ENCODE results near the gene CYCS. TPM values are rescaled to one million over a fixed set of nuclear protein-coding genes. Genes with fewer than 3 reads are reported as not detected.
A peak's percentile ranks its signal among the peaks of the same experiment; 100 is the strongest.

Gene CYCS
- total RNA-seq, 2 experiments from 2014 or later: 126 to 131 TPM

DNA sequence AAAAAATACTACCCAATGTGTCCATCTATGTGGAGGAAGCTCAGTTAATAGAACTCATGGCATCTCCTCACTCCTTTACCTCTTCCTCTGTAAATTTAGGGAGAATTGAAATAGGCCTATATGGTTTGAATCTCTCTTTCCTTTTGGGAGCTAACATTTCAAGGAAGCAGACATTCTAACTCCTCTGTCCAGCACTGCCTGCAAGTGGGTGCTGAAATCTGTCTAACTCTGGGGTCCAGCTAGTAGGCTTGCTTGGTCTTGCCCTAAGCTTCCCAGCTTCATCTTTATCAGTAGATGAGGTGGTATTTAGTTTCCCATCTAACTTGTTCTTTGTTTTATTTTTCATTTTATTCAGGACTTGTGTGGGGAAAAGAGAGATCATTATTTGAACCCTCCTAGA, 23.2 kb downstream of the CYCS start:
- Mint-ChIP-seq H3K4me3 (no peak overlapping the region), H3K4me1 (ENCODE audit: low read depth) (no peaks in the 10 kb centered on the region), H3K36me3 (ENCODE audit: low read depth) (no peaks in the 10 kb centered on the region), H3K27me3 (peaks cover 7% of the 10 kb centered on the region), H3K27ac (no peak overlapping the region), H3K9me3 (no peaks in the 10 kb centered on the region)
- no peak overlapping the region for H3K27ac ChIP-seq (ENCODE audit: low read depth in 1 of 2, low read length in 2 of 2)
- ATAC-seq (ENCODE audit: poor library complexity) (no peak), DNase-seq (no peak)
- H3K4me1 ChIP-seq (ENCODE audit: insufficient read depth, low read length): no peaks in the 10 kb centered on the region
- no peaks in the 10 kb centered on the region for H3K27me3 ChIP-seq (ENCODE audit: control insufficient read depth in 1 of 2, insufficient read depth in 2 of 2, low read length in 2 of 2)
- ChIA-PET CTCF (interaction anchor here (1.3 kb wide), 1 partner anchor 9 kb away, joined by 4 read pairs; no protein-coding TSS in a partner anchor), POLR2A (no interaction called here)
- no peaks in the 10 kb centered on the region for H3K9me3 ChIP-seq (ENCODE audit: control insufficient read depth in 1 of 2, insufficient read depth in 1 of 2, low read length in 2 of 2)
- no peaks in the 10 kb centered on the region for H3K36me3 ChIP-seq (ENCODE audit: insufficient read depth, low read length)
- no peak overlapping the region for H3K4me3 ChIP-seq (ENCODE audit: low read length)
- intact Hi-C loops (cut with DNase I, micrococcal nuclease): no loop called here
- TF ChIP-seq, protein P1, sequence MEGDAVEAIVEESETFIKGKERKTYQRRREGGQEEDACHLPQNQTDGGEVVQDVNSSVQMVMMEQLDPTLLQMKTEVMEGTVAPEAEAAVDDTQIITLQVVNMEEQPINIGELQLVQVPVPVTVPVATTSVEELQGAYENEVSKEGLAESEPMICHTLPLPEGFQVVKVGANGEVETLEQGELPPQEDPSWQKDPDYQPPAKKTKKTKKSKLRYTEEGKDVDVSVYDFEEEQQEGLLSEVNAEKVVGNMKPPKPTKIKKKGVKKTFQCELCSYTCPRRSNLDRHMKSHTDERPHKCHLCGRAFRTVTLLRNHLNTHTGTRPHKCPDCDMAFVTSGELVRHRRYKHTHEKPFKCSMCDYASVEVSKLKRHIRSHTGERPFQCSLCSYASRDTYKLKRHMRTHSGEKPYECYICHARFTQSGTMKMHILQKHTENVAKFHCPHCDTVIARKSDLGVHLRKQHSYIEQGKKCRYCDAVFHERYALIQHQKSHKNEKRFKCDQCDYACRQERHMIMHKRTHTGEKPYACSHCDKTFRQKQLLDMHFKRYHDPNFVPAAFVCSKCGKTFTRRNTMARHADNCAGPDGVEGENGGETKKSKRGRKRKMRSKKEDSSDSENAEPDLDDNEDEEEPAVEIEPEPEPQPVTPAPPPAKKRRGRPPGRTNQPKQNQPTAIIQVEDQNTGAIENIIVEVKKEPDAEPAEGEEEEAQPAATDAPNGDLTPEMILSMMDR (IDR thresholded peaks at IDR 0.05): no peak

DNA sequence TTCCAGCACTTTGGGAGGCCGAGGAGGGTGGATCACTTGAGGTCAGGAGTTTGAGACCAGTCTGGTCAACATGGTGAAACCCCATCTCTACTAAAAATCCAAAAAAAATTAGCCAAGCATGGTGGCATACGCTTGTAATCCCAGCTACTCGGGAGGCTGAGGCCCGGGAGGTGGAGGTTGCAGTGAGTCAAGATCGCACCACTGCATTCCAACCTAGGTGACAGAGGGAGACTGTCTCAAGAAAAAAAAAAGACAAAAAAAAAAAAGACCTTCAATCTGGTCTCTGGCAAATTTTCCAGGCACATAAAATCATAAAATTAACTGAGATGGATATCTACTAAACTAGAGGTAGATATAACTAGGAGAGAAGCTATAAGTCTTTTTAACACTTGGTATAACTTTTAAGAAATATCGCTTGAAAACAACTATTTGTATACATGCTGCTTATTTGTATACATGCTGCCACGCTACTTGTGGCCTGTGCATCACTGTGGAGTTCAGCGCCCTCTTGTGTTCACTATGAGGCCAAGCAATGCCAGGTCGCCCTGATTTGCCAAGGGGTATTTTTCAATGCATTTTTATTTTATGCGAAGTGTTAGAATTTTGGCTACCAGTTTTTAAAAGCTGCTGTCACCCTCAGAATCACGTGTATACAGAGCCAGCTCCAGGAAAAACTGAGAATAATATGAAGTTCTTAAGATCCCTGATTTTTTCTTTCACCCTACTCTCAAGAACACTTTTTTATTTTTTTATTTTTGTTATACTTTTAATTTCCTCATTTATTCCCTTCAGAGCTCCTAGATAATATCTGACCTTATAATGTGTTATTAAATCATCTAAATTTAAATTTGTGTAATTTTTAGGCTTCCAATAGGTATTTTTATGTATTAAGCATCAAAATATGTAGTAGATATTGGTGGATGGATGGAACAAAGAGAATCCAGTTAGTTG, 26.7 kb downstream of the CYCS start:
- Mint-ChIP-seq H3K27me3 (peaks cover 1% of the 10 kb centered on the region), H3K4me1 (ENCODE audit: low read depth) (peaks cover 9% of the 10 kb centered on the region), H3K9me3 (no peaks in the 10 kb centered on the region), H3K4me3 (no peak overlapping the region), H3K27ac (no peak overlapping the region), H3K36me3 (ENCODE audit: low read depth) (no peaks in the 10 kb centered on the region)
- ChIA-PET CTCF (interaction anchor here (0.7 to 2.3 kb wide), 16 partner anchors 9 to 291 kb away, joined by 3 to 12 read pairs (median 4); partner anchors contain the start of gene CYCS), POLR2A (interaction anchor here (0.6 to 1.9 kb wide), 3 partner anchors 27 to 298 kb away, joined by 3 to 12 read pairs (median 6); partner anchors contain the start of gene CYCS)
- intact Hi-C loops (cut with DNase I, micrococcal nuclease): loop anchor here (1.0 to 10.0 kb wide), 5 partner anchors 524 to 1554 kb away; partner anchors contain the start of gene PALS2 (in 1 of the 2)
- no peaks in the 10 kb centered on the region for H3K36me3 ChIP-seq (ENCODE audit: insufficient read depth, low read length)
- H3K9me3 ChIP-seq (ENCODE audit: control insufficient read depth in 1 of 2, insufficient read depth in 1 of 2, low read length in 2 of 2): no peaks in the 10 kb centered on the region
- H3K27ac ChIP-seq (ENCODE audit: low read depth in 1 of 2, low read length in 2 of 2): no peak overlapping the region
- TF ChIP-seq, protein P1 (IDR thresholded peaks at IDR 0.05): peak; percentile 85
- H3K4me1 ChIP-seq (ENCODE audit: insufficient read depth, low read length): peaks cover 8% of the 10 kb centered on the region
- no peaks in the 10 kb centered on the region for H3K27me3 ChIP-seq (ENCODE audit: control insufficient read depth in 1 of 2, insufficient read depth in 2 of 2, low read length in 2 of 2)
- DNase-seq (peak; percentile 26 to 84 (median 42)), ATAC-seq (ENCODE audit: poor library complexity) (peak; percentile 87)
- no peak overlapping the region for H3K4me3 ChIP-seq (ENCODE audit: low read length)

DNA sequence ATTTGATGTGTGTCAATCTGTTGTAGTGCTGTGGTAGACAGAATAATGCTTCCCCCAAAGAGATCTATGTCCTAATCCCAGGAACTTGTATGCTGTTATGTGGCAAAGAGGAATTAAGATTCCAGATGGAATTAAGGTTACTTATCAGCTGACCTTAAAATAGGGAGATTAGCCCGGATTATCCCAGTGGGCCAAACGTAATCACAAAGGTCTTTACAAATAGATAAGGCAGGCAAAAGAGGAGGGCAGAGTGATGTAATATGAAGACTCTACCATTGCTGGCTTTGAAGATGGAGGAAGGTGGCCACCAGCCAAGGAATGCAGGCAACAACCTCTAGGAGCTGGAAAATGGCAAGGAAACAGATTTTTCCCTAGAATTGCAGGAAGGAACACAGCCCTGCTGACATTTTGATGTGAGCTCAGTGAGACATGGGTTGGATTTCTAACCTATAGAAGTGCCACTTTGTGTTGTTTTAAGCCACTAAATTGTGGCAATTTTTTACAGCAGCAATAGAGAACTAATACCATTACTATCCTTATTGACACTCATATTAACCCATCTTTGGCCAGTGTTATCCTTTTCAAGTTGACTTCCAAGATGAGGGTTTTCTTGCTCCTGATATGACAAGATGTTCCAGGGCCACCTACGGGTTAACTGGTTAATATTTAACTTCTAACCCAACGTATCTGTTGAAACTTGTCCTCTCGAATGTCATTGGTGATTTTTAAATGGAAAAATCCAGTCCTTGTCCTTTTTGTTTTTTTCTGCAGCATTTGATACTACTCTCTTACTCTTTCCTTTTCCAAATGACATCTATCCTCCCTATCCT, 29.3 kb downstream of the CYCS start:
- CTCF ChIA-PET: interaction anchor here (1.3 to 1.7 kb wide), 4 partner anchors 116 to 289 kb away, joined by 3 to 5 read pairs (median 4); partner anchors contain the start of gene OSBPL3
- no peak overlapping the region for H3K4me3 Mint-ChIP-seq
- POLR2A ChIA-PET: interaction anchor here (3.0 kb wide), 1 partner anchor 29 kb away, joined by 11 read pairs; the partner anchor contains the start of gene CYCS
- no peaks in the 10 kb centered on the region for H3K27me3 ChIP-seq (ENCODE audit: control insufficient read depth in 1 of 2, insufficient read depth in 2 of 2, low read length in 2 of 2)
- H3K4me3 ChIP-seq (ENCODE audit: low read length): no peak overlapping the region
- H3K4me1 Mint-ChIP-seq (ENCODE audit: low read depth): peaks cover 12% of the 10 kb centered on the region
- no peaks in the 10 kb centered on the region for H3K36me3 ChIP-seq (ENCODE audit: insufficient read depth, low read length)
- no peaks in the 10 kb centered on the region for H3K9me3 Mint-ChIP-seq
- peaks cover 9% of the 10 kb centered on the region for H3K4me1 ChIP-seq (ENCODE audit: insufficient read depth, low read length)
- intact Hi-C loops (cut with DNase I, micrococcal nuclease): loop anchor here (10.0 kb wide), 4 partner anchors 521 to 1551 kb away; partner anchors contain the start of gene PALS2 (in 1 of the 2)
- H3K27ac ChIP-seq (ENCODE audit: low read depth in 1 of 2, low read length in 2 of 2): no peak overlapping the region
- H3K36me3 Mint-ChIP-seq (ENCODE audit: low read depth): no peaks in the 10 kb centered on the region
- H3K9me3 ChIP-seq (ENCODE audit: control insufficient read depth in 1 of 2, insufficient read depth in 1 of 2, low read length in 2 of 2): no peaks in the 10 kb centered on the region
- TF ChIP-seq, protein P1 (IDR thresholded peaks at IDR 0.05): no peak
- no peak for DNase-seq
- H3K27me3 Mint-ChIP-seq: peaks cover 4% of the 10 kb centered on the region
- no peak overlapping the region for H3K27ac Mint-ChIP-seq
- ATAC-seq (ENCODE audit: poor library complexity): no peak
